Breast epithelium (tissue), 3 donors: ENCODE data around the gene CALN1.

Experiments used
- CTCF ChIP-seq, 3 donors: fragments of 450-650 bp; IDR thresholded peaks; one replicate each; pipeline ENCODE4 v1.5.1; 2016 to 2017; ENCODE audit warnings: antibody characterized with exemption in 3 of 3, mild to moderate bottlenecking in 3 of 3, moderate library complexity in 3 of 3
- POLR2A ChIP-seq: fragments of 450-650 bp; IDR thresholded peaks from one replicate; pipeline ENCODE4 v1.6.1; 2016; ENCODE audit warnings: antibody characterized with exemption, mild to moderate bottlenecking, moderate library complexity

GRCh38 chr7:72416846-72417245 lies 4.7 kb upstream of the CALN1 start:
- TF ChIP-seq CTCF (IDR thresholded peaks at IDR 0.05) (no peak), POLR2A (no peak)
